ENCODE results near the gene TMEM214.
A peak's percentile ranks its signal among the peaks of the same experiment; 100 is the strongest.

The TMEM214 gene

GRCh38 chr2:27085062-27085672 is 52.4 kb downstream of the TMEM214 start:
- no peak for DNase-seq (ENCODE audit: low read depth)

- DNase-seq (ENCODE audit: low read depth): no peak
These were observed 52.9 kb downstream of the TMEM214 start for GRCh38 chr2:27085673-27086089.

GRCh38 chr2:27086090-27086723 is 53.4 kb downstream of the TMEM214 start:
- DNase-seq (ENCODE audit: low read depth): peak; percentile 99

DNA sequence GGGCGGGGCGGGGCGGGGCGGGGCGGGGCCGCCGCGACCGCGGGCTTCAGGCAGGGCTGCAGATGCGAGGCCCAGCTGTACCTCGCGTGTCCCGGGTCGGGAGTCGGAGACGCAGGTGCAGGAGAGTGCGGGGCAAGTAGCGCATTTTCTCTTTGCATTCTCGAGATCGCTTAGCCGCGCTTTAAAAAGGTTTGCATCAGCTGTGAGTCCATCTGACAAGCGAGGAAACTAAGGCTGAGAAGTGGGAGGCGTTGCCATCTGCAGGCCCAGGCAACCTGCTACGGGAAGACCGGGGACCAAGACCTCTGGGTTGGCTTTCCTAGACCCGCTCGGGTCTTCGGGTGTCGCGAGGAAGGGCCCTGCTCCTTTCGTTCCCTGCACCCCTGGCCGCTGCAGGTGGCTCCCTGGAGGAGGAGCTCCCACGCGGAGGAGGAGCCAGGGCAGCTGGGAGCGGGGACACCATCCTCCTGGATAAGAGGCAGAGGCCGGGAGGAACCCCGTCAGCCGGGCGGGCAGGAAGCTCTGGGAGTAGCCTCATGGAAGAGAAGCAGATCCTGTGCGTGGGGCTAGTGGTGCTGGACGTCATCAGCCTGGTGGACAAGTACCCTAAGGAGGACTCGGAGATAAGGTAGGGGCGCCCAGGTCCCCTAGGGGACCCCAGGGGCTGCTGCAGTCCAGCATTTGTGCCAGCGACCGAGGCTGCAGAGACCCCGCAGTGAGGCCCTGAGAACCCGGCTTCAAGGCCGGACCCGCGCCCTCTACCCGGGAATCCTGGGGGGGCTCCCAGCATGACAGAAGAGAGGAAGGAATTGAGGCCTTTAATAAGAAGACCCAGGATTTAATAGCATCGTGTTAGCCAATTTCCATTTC is 54.2 kb downstream of the TMEM214 start, which contains the start of gene KHK:
Gene KHK (plus strand): TSS at position 49 of the 870 bp plus-strand sequence. CDS start 488 bp downstream, at position 537.
- no peak for DNase-seq (ENCODE audit: low read depth)

GRCh38 chr2:27087823-27088410 is 55.2 kb downstream of the TMEM214 start:
- DNase-seq (ENCODE audit: low read depth): no peak

GRCh38 chr2:27088634-27089033 is 55.9 kb downstream of the TMEM214 start:
- DNase-seq (ENCODE audit: low read depth): no peak

DNA sequence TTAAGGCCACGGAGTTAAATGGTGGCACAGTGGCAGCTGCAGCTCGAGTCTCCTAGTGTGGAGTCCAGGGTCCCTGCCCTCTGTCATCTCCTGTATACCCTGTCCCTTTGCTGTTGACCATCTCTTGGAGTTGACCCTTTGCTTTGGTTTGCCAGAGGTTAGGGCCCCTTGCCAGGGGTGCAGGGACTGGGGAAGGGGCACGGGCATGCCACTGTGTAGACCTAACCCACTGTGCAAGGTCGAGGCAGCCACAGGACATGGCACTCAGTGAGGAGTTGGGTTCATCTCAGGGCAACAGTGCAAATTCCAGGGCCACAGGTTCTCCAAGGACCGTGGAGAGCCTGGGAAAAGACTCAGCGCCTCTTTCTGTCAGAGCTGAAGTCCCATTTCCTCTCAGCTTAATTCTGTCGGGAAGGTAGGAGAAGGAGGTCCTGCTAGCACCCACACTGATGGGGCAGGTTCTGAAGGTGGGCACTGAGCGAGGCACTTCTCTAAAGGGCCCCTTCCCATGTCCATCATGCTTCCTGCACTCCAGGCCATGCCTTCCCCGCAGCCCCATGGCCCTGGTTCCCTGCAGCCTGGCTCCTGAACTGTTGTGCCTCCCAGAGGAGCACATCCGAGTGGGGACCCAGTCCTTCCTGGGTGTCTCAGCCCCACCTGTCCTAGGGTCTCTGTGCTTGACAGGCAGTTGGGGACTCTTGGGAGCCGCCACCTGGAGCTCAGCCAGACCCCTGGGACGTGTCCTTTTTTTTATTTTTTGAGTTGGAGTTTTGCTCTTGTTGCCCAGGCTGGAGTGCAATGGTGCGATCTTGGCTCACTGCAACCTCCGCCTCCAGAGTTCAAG is 56.6 kb downstream of the TMEM214 start:
- DNase-seq (ENCODE audit: low read depth): no peak

Data from stimulated activated CD8-positive, alpha-beta memory T cell treated with anti-CD3 and anti-CD28 coated beads, Interleukin-15, amount 100 ng/mL, for 24 hours (primary cell).